GM12878 (cell line): ENCODE measurements around the gene GMDS. TPM values are rescaled to one million over a fixed set of nuclear protein-coding genes. Genes with fewer than 3 reads are reported as not detected.

ENCODE experiments used
- ATAC-seq: fragments of 200-7000 bp; cut with Tn5 transposase; 3 replicates; pipeline ENCODE4 v1.9.1; 2020; ENCODE audit warnings: mild to moderate bottlenecking, moderate library complexity
- BruUV-seq: library from RNA; stranded (reverse); fragments of 400-500 nt; replicated peaks from 2 replicates; lab custom pipeline; 2021; lab: Mats Ljungman, UMichigan
- CTCF ChIA-PET: fragments of 300-600 bp; sonication (Branson Sonifier 250); formaldehyde crosslinking; extraction: SDS; loops from one replicate; lab custom pipeline; 2021; ENCODE audit warnings: inconsistent platforms; lab: Yijun Ruan, JAX
- POLR2A ChIA-PET: fragments of 350-600 bp; formaldehyde crosslinking; extraction: SDS; loops from one replicate; lab custom pipeline; 2021; ENCODE audit warnings: inconsistent platforms; lab: Charles Lee
- RAD21 ChIA-PET: fragments of 300-600 bp; sonication (Branson Sonifier 250); formaldehyde crosslinking; loops from one replicate; lab custom pipeline; 2023; ENCODE audit warnings: antibody characterized with exemption; ENCODE audit not compliant: unreplicated experiment; lab: Charles Lee
- SMC1A ChIA-PET: fragments of 300-600 bp; sonication (Branson Sonifier 250); formaldehyde crosslinking; loops from one replicate; lab custom pipeline; 2023; ENCODE audit not compliant: unreplicated experiment, uncharacterized antibody; lab: Charles Lee
- DNase-seq: peaks from one replicate; pipeline ENCODE4 v3.0.0-alpha.2; 2011; ENCODE audit warnings: low read depth, low spot score
- FAIRE-seq: peaks from 3 replicates; lab custom pipeline; 2011; peaks lifted over from hg19 to GRCh38; lab: Jason Lieb, UNC
- H2AFZ ChIP-seq: 2 replicates; pipeline ENCODE4 v1.6.0; 2011; ENCODE audit warnings: low read depth, low read length, control low read depth; ENCODE audit not compliant: control insufficient read depth
- H3K27ac ChIP-seq: 2 replicates; pipeline ENCODE4 v1.5.1; 2011; ENCODE audit warnings: control low read depth; ENCODE audit not compliant: control insufficient read depth, insufficient read depth
- H3K27me3 ChIP-seq, 2 experiments: replicated peaks in 1 of 2; 2 replicates each; pipeline versions ENCODE4 v1.6.0 to v1.6.1; 2011; ENCODE audit warnings: low read length in 1 of 2; ENCODE audit not compliant: control insufficient read depth in 2 of 2, insufficient read depth in 2 of 2
- H3K36me3 ChIP-seq, 2 experiments: 2 replicates each; pipeline ENCODE4 v1.5.1; 2011; ENCODE audit warnings: low read length in 1 of 2; ENCODE audit not compliant: control insufficient read depth in 2 of 2, insufficient read depth in 2 of 2
- H3K4me1 ChIP-seq: 2 replicates; pipeline ENCODE4 v1.6.1; 2011; ENCODE audit warnings: mild to moderate bottlenecking, low read length, moderate library complexity, mixed read lengths; ENCODE audit not compliant: control insufficient read depth, insufficient read depth
- H3K4me2 ChIP-seq: 2 replicates; pipeline ENCODE4 v1.6.0; 2011; ENCODE audit warnings: control low read depth; ENCODE audit not compliant: control insufficient read depth, insufficient read depth
- H3K4me3 ChIP-seq: fragments of 200-600 bp; sonication (generic); 2 replicates; pipeline ENCODE4 v1.5.1; 2016
- H3K79me2 ChIP-seq: 2 replicates; pipeline ENCODE4 v1.6.0; 2011; ENCODE audit warnings: low read length; ENCODE audit not compliant: control insufficient read depth, insufficient read depth
- H3K9ac ChIP-seq: 2 replicates; pipeline ENCODE4 v1.8.0; 2011; ENCODE audit warnings: low read length, control low read depth, mixed read lengths; ENCODE audit not compliant: control insufficient read depth, insufficient read depth
- H3K9me3 ChIP-seq: replicated peaks from 3 replicates; pipeline ENCODE4 v1.5.1; 2011; ENCODE audit warnings: mild to moderate bottlenecking, low read length; ENCODE audit not compliant: control insufficient read depth, insufficient read depth
- H4K20me1 ChIP-seq: 2 replicates; pipeline ENCODE4 v1.6.0; 2011; ENCODE audit not compliant: control insufficient read depth, insufficient read depth
- ATF3 ChIP-seq: IDR thresholded peaks from 2 replicates; pipeline ENCODE4 v1.6.1; 2011; ENCODE audit warnings: low read depth, mild to moderate bottlenecking, low read length, moderate library complexity, borderline replicate concordance; ENCODE audit errors: extremely low read depth
- ELK1 ChIP-seq: IDR thresholded peaks from 2 replicates; pipeline ENCODE4 v1.6.1; 2012; ENCODE audit warnings: low read depth, low read length, improper control_type of control experiment
- IRF3 ChIP-seq: fragments of 450-650 bp; IDR thresholded peaks from 2 replicates; pipeline ENCODE4 v1.6.1; 2014; ENCODE audit warnings: mild to moderate bottlenecking
- MAX ChIP-seq: IDR thresholded peaks from 2 replicates; pipeline ENCODE4 v1.6.1; 2012; ENCODE audit warnings: low read depth, low read length, improper control_type of control experiment
- STAT1 ChIP-seq: fragments of 450-650 bp; conservative IDR thresholded peaks from 2 replicates; pipeline ENCODE4 v1.6.1; 2014; ENCODE audit warnings: antibody characterized with exemption, mild to moderate bottlenecking
- WGBS: methylation state at CpG from one replicate; pipeline ENCODE4 v1.1.6; 2016; ENCODE audit warnings: low lambda C conversion rate; ENCODE audit not compliant: insufficient replicate concordance, insufficient coverage; ENCODE audit errors: missing lambda C conversion rate; 5-methylcytosine and 5-hydroxymethylcytosine counted together
- in situ Hi-C: fragments of 300-500 bp; cut with MboI; formaldehyde crosslinking; loops from 9 replicates; pipeline ENCODE4 v1.14.3; 2018; ENCODE audit warnings: mixed read lengths
- intact Hi-C: fragments of 100-400 bp; cut with micrococcal nuclease; formaldehyde crosslinking; loops from one replicate; pipeline ENCODE4 v1.14.2; 2022; ENCODE audit not compliant: unreplicated experiment
- polyA plus RNA-seq, 11 experiments: library from polyadenylated mRNA; depleted of rRNA in 4 of 11; unstranded in 6 of 11; stranded (reverse) in 5 of 11; fragments of >200 nt; fragmentation: Nextera tagmentation in 4 of 11; fragmentation: Illumina TruSeq in 1 of 11; extraction: Ambion mirVana in 4 of 11; extraction: Trizol in 1 of 11; gene quantifications; 1 replicate in 1 of 11; 2 replicates in 10 of 11; pipeline versions ENCODE4 v1.2.1 to v1.2.3, GENCODE V29; 2011 to 2016; ENCODE audit warnings: inconsistent platforms in 2 of 11, missing spikeins in 2 of 11, low read depth in 1 of 11
- total RNA-seq, 4 experiments: library from RNA; depleted of rRNA in 3 of 4; stranded (reverse); fragments of >200 nt in 3 of 4; fragmentation: Illumina TruSeq in 1 of 4; extraction: Trizol in 1 of 4; gene quantifications; 2 replicates each; pipeline versions ENCODE4 v1.2.1 to v1.2.3, GENCODE V29; 2013 to 2021

Gene GMDS
- total and polyA plus RNA-seq, 10 of the 15 experiments (the other 5 are each of a cell fraction or from before 2014, with no cell fraction given) = 0.61 to 53.8 (median 29.3) TPM

GRCh38 chr6:1744543-1744942, 500.9 kb downstream of the GMDS start:
- no peaks in the 10 kb centered on the region for H3K79me2 ChIP-seq
- in situ Hi-C loops = no loop called here
- CTCF ChIA-PET = no interaction called here

More at GRCh38 chr6:1744543-1744942, 500.9 kb downstream of the GMDS start:
- no peaks in the 10 kb centered on the region for H4K20me1 ChIP-seq
- peaks cover 3% of the 10 kb centered on the region for H3K4me1 ChIP-seq
- SMC1A ChIA-PET = no interaction called here
- RAD21 ChIA-PET = no interaction called here
- POLR2A ChIA-PET = no interaction called here
- TF ChIP-seq MAX (no peak), IRF3 (no peak), ELK1 (no peak), STAT1 (no peak), ATF3 (no peak)
- FAIRE-seq = no peak
- ATAC-seq = no peak
- no peak overlapping the region for H2AFZ ChIP-seq
- WGBS = 98% methylated on average over 9 of the region's 9 CpGs
- H3K9me3 ChIP-seq = no peaks in the 10 kb centered on the region; the same call in 2 of the 3 replicates
- intact Hi-C loops = no loop called here
- H3K4me2 ChIP-seq = no peak overlapping the region
- no peak overlapping the region for H3K27ac ChIP-seq
- H3K9ac ChIP-seq = no peak overlapping the region
- H3K36me3 ChIP-seq = no peaks in the 10 kb centered on the region
- no peak overlapping the region for H3K4me3 ChIP-seq
- BruUV-seq = no TSS peak
- DNase-seq = no peak
- no peaks in the 10 kb centered on the region for H3K27me3 ChIP-seq
